ENCODE data around the gene DOK7. TPM values are rescaled to one million over a fixed set of nuclear protein-coding genes. Genes with fewer than 3 reads are reported as not detected.
"Not testable (repeated sequence)": the region's sequence is repeated elsewhere in the genome, so short reads cannot be mapped to it uniquely, and the experiment has no call there.

The DOK7 gene
- total and polyA plus RNA-seq, 2 donors (not counting 3 experiments of a cell fraction or from before 2014, with no cell fraction given), result not detected

DNA sequence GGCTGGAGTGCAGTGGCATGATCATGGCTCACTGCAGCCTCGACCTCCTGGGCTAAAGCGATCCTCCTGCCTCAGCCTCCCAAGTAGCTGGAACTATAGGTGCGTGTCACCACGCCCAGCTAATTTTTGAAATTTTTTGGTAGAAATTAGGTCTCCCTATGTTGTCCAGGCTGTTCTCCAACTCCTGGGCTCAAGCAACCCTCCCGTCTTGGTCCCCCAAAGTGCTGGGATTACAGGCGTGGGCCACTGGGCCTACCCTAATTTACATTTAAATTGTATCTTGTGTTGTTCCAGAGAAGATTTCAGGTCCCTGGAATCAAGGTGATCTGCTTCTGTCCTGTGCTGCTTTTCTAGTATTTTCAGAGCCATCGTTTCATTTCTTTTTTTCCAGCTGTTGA is 70.3 kb downstream of the DOK7 start:
- DNase-seq (ENCODE audit: low read depth, low spot score) (no peak), FAIRE-seq (no peak)
- Histone ChIP-seq H3K79me2 (ENCODE audit: control insufficient read depth, insufficient read depth, low read length) (peaks cover 32% of the 10 kb centered on the region), H3K9me3 (replicated peaks; ENCODE audit: control insufficient read depth, insufficient read depth, low read length) (no peaks in the 10 kb centered on the region), H3K4me2 (ENCODE audit: insufficient read depth, low read length) (no peak overlapping the region), H3K4me3 (replicated peaks in 1 of 3; ENCODE audit: insufficient read depth in 1 of 3, low read depth in 1 of 3, low read length in 3 of 3) (no peak overlapping the region), H3K36me3 (ENCODE audit: control insufficient read depth in 2 of 2, extremely low read depth in 1 of 2, insufficient read depth in 2 of 2, low read length in 2 of 2) (peaks cover 0 to 5% of the 10 kb centered on the region in 2 experiments), H2AFZ (ENCODE audit: low read depth, low read length) (no peak overlapping the region), H3K9ac (replicated peaks; ENCODE audit: extremely low read depth, insufficient read depth, low read length) (no peak overlapping the region), H3K4me1 (ENCODE audit: control insufficient read depth, extremely low read depth, insufficient read depth, low read length) (peaks cover 11% of the 10 kb centered on the region), H3K27me3 (ENCODE audit: control insufficient read depth in 2 of 2, insufficient read depth in 2 of 2, low read length in 2 of 2) (peaks cover 0 to 4% of the 10 kb centered on the region in 2 experiments), H4K20me1 (replicated peaks; ENCODE audit: control insufficient read depth, extremely low read depth, insufficient read depth, low read length) (peaks cover 2% of the 10 kb centered on the region), H3K27ac (ENCODE audit: insufficient read depth, low read depth, low read length) (no peak overlapping the region), H3K9me1 (replicated peaks; ENCODE audit: control insufficient read depth, extremely low read depth, insufficient read depth, low read length) (no peaks in the 10 kb centered on the region)
- POLR2A ChIA-PET, result no interaction called here
- intact Hi-C loops (cut with micrococcal nuclease) (loop anchor here (5.0 kb wide), 1 partner anchor 329 kb away; no protein-coding TSS in a partner anchor), dilution Hi-C loops (cut with MboI; ENCODE audit: extremely low pct_ligation_motif_present, low sequenced_read_pairs) (no loop called here)
- CTCF ChIA-PET, result no interaction called here
- TF ChIP-seq POLR2A (IDR thresholded peaks at IDR 0.05; ENCODE audit: low read depth, low read length) (no peak), FOS (IDR thresholded peaks at IDR 0.05; ENCODE audit: borderline replicate concordance, insufficient read depth, low read length) (no peak), GATA2 (IDR thresholded peaks at IDR 0.05; ENCODE audit: insufficient read depth, insufficient read length, low read depth, low read length) (no peak), JUN (IDR thresholded peaks at IDR 0.05; ENCODE audit: borderline replicate concordance, insufficient read depth, insufficient read length, low read depth) (no peak), MYC (IDR thresholded peaks at IDR 0.05; ENCODE audit: low read depth, low read length) (no peak), EZH2 (IDR thresholded peaks at IDR 0.05; ENCODE audit: borderline replicate concordance, low read depth, low read length, severe bottlenecking) (no peak), POLR2AphosphoS5 (IDR thresholded peaks at IDR 0.05; ENCODE audit: insufficient read depth, low read depth, low read length) (no peak)
- TF ChIP-seq, protein P1, sequence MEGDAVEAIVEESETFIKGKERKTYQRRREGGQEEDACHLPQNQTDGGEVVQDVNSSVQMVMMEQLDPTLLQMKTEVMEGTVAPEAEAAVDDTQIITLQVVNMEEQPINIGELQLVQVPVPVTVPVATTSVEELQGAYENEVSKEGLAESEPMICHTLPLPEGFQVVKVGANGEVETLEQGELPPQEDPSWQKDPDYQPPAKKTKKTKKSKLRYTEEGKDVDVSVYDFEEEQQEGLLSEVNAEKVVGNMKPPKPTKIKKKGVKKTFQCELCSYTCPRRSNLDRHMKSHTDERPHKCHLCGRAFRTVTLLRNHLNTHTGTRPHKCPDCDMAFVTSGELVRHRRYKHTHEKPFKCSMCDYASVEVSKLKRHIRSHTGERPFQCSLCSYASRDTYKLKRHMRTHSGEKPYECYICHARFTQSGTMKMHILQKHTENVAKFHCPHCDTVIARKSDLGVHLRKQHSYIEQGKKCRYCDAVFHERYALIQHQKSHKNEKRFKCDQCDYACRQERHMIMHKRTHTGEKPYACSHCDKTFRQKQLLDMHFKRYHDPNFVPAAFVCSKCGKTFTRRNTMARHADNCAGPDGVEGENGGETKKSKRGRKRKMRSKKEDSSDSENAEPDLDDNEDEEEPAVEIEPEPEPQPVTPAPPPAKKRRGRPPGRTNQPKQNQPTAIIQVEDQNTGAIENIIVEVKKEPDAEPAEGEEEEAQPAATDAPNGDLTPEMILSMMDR (IDR thresholded peaks at IDR 0.05; ENCODE audit: extremely low read depth in 1 of 2, insufficient read depth in 1 of 2, low read depth in 1 of 2, low read length in 2 of 2), result no peak
- TF ChIP-seq, protein P2, sequence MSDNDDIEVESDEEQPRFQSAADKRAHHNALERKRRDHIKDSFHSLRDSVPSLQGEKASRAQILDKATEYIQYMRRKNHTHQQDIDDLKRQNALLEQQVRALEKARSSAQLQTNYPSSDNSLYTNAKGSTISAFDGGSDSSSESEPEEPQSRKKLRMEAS (IDR thresholded peaks at IDR 0.05; ENCODE audit: insufficient read depth, insufficient read length), result no peak
- BruUV-seq (replicated peaks), result no TSS peak

DNA sequence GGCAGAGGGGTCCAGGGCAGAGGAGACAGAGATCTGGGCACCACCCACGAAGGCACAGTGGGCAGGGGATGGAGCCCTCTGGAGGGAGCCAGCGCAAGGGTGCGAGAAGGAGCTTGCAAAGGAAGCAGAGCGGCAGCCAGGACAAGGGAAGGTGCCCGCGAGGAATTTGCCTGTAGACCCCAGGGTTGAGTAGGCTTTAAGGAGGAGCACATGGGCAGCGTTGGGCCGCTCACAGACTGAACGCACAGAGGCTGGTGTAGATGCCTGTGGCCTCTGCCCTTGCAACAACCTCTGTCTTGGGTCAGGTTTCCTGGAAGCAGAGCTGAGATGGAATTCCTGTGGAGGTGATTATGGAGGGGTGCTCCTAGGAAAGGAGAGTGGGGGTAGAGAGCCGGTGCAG is 72.7 kb downstream of the DOK7 start:
- dilution Hi-C loops (cut with MboI; ENCODE audit: extremely low pct_ligation_motif_present, low sequenced_read_pairs); BruUV-seq (replicated peaks); H3K27ac ChIP-seq (ENCODE audit: insufficient read depth, low read depth, low read length): not testable (repeated sequence)

DNA sequence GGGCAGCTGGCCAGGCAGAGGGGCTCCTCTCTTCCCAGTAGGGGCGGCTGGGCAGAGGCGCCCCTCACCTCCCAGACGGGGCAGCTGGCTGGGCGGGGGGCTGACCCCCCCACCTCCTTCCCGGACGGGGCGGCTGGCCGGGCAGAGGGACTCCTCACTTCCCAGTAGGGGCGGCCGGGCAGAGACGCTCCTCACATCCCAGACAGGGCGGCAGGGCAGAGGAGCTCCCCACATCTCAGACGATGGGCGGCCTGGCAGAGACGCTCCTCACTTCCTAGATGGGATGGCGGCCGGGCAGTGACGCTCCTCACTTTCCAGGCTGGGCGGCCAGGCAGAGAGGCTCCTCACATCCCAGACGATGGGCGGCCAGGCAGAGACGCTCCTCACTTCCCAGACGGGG is 75.8 kb downstream of the DOK7 start:
- CTCF ChIA-PET; dilution Hi-C loops (cut with MboI; ENCODE audit: extremely low pct_ligation_motif_present, low sequenced_read_pairs): not testable (repeated sequence)

More for the DNA sequence above, 72.7 kb downstream of the DOK7 start:
- H3K9me1 ChIP-seq (replicated peaks; ENCODE audit: control insufficient read depth, extremely low read depth, insufficient read depth, low read length); H4K20me1 ChIP-seq (replicated peaks; ENCODE audit: control insufficient read depth, extremely low read depth, insufficient read depth, low read length); H3K27me3 ChIP-seq (ENCODE audit: control insufficient read depth in 2 of 2, insufficient read depth in 2 of 2, low read length in 2 of 2); intact Hi-C loops (cut with micrococcal nuclease); CTCF ChIA-PET; H3K9me3 ChIP-seq (replicated peaks; ENCODE audit: control insufficient read depth, insufficient read depth, low read length); DNase-seq (ENCODE audit: low read depth, low spot score); H2AFZ ChIP-seq (ENCODE audit: low read depth, low read length); H3K4me2 ChIP-seq (ENCODE audit: insufficient read depth, low read length); H3K9ac ChIP-seq (replicated peaks; ENCODE audit: extremely low read depth, insufficient read depth, low read length); POLR2A ChIA-PET; H3K4me3 ChIP-seq (replicated peaks in 1 of 3; ENCODE audit: insufficient read depth in 1 of 3, low read depth in 1 of 3, low read length in 3 of 3); FAIRE-seq; H3K36me3 ChIP-seq (ENCODE audit: control insufficient read depth in 2 of 2, extremely low read depth in 1 of 2, insufficient read depth in 2 of 2, low read length in 2 of 2): not testable (repeated sequence)
- H3K4me1 ChIP-seq (ENCODE audit: control insufficient read depth, extremely low read depth, insufficient read depth, low read length), result peaks cover 11% of the 10 kb centered on the region
- peaks cover 11% of the 10 kb centered on the region for H3K79me2 ChIP-seq (ENCODE audit: control insufficient read depth, insufficient read depth, low read length)

More for the DNA sequence above, 75.8 kb downstream of the DOK7 start:
- H3K27ac ChIP-seq (ENCODE audit: insufficient read depth, low read depth, low read length); H3K9me1 ChIP-seq (replicated peaks; ENCODE audit: control insufficient read depth, extremely low read depth, insufficient read depth, low read length); BruUV-seq (replicated peaks); H3K4me3 ChIP-seq (replicated peaks in 1 of 3; ENCODE audit: insufficient read depth in 1 of 3, low read depth in 1 of 3, low read length in 3 of 3); intact Hi-C loops (cut with micrococcal nuclease); H3K36me3 ChIP-seq (ENCODE audit: control insufficient read depth in 2 of 2, extremely low read depth in 1 of 2, insufficient read depth in 2 of 2, low read length in 2 of 2); H3K4me1 ChIP-seq (ENCODE audit: control insufficient read depth, extremely low read depth, insufficient read depth, low read length); H3K9me3 ChIP-seq (replicated peaks; ENCODE audit: control insufficient read depth, insufficient read depth, low read length); FAIRE-seq; H3K79me2 ChIP-seq (ENCODE audit: control insufficient read depth, insufficient read depth, low read length); H3K9ac ChIP-seq (replicated peaks; ENCODE audit: extremely low read depth, insufficient read depth, low read length); H3K27me3 ChIP-seq (ENCODE audit: control insufficient read depth in 2 of 2, insufficient read depth in 2 of 2, low read length in 2 of 2); POLR2A ChIA-PET; DNase-seq (ENCODE audit: low read depth, low spot score); H4K20me1 ChIP-seq (replicated peaks; ENCODE audit: control insufficient read depth, extremely low read depth, insufficient read depth, low read length); H2AFZ ChIP-seq (ENCODE audit: low read depth, low read length); H3K4me2 ChIP-seq (ENCODE audit: insufficient read depth, low read length): not testable (repeated sequence)

Data from endothelial cell of umbilical vein (primary cell).